ENCODE measurements around the gene ZNF827.

DNA sequence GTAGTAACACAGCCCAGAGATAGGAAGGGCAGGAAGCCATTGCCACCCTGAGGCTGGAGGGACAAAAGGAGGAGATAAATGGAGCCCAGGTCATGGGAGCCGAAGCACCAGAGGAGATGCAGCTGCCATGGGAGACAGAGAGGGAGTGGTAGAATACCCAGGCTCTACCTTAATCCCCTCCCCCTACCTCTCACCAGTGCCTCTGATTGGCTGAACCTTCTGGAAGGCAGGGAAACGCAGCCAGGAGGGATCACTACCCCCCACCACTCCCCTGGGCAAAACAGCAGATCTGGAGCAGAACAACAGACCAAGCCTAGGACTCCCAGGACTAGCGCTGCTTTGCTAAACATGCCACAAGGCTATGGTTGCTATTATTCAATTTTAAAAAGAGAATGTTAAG is 114.2 kb downstream of the ZNF827 start:
- TF ChIP-seq, protein P1, sequence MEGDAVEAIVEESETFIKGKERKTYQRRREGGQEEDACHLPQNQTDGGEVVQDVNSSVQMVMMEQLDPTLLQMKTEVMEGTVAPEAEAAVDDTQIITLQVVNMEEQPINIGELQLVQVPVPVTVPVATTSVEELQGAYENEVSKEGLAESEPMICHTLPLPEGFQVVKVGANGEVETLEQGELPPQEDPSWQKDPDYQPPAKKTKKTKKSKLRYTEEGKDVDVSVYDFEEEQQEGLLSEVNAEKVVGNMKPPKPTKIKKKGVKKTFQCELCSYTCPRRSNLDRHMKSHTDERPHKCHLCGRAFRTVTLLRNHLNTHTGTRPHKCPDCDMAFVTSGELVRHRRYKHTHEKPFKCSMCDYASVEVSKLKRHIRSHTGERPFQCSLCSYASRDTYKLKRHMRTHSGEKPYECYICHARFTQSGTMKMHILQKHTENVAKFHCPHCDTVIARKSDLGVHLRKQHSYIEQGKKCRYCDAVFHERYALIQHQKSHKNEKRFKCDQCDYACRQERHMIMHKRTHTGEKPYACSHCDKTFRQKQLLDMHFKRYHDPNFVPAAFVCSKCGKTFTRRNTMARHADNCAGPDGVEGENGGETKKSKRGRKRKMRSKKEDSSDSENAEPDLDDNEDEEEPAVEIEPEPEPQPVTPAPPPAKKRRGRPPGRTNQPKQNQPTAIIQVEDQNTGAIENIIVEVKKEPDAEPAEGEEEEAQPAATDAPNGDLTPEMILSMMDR (IDR thresholded peaks at IDR 0.05 in 2 of 3, conservative IDR thresholded peaks at IDR 0.05 in 1 of 3; ENCODE audit: borderline replicate concordance in 1 of 3, insufficient read depth in 1 of 3, low read depth in 2 of 3, low read length in 2 of 3) = no peak
- TF ChIP-seq POLR2AphosphoS5 (IDR thresholded peaks at IDR 0.05; ENCODE audit: low read depth, low read length) (no peak), POLR2A (IDR thresholded peaks at IDR 0.05; ENCODE audit: borderline replicate concordance, extremely low read depth, insufficient read depth, insufficient read length) (no peak), REST (IDR thresholded peaks at IDR 0.05; ENCODE audit: low read depth) (no peak), CEBPB (IDR thresholded peaks at IDR 0.05; ENCODE audit: low read depth) (no peak), EZH2 (IDR thresholded peaks at IDR 0.05) (no peak), ZFX (IDR thresholded peaks at IDR 0.05) (no peak), ZNF274 (IDR thresholded peaks at IDR 0.05; ENCODE audit: low read depth, low read length) (no peak), EZH2phosphoT487 (IDR thresholded peaks at IDR 0.05; ENCODE audit: borderline replicate concordance) (no peak), EGR1 (IDR thresholded peaks at IDR 0.05; ENCODE audit: low read depth) (no peak), RAD21 (IDR thresholded peaks at IDR 0.05; ENCODE audit: low read depth) (no peak)
- TF ChIP-seq, protein P2, sequence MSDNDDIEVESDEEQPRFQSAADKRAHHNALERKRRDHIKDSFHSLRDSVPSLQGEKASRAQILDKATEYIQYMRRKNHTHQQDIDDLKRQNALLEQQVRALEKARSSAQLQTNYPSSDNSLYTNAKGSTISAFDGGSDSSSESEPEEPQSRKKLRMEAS (IDR thresholded peaks at IDR 0.05) = no peak
- TF ChIP-seq, protein P3, sequence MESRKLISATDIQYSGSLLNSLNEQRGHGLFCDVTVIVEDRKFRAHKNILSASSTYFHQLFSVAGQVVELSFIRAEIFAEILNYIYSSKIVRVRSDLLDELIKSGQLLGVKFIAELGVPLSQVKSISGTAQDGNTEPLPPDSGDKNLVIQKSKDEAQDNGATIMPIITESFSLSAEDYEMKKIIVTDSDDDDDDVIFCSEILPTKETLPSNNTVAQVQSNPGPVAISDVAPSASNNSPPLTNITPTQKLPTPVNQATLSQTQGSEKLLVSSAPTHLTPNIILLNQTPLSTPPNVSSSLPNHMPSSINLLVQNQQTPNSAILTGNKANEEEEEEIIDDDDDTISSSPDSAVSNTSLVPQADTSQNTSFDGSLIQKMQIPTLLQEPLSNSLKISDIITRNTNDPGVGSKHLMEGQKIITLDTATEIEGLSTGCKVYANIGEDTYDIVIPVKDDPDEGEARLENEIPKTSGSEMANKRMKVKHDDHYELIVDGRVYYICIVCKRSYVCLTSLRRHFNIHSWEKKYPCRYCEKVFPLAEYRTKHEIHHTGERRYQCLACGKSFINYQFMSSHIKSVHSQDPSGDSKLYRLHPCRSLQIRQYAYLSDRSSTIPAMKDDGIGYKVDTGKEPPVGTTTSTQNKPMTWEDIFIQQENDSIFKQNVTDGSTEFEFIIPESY (IDR thresholded peaks at IDR 0.05; ENCODE audit: extremely low read depth, insufficient replicate concordance, low read length) = no peak

All from HCT116 (cell line).